PC-9 (cell line): ENCODE results near the gene HIGD1A. TPM values are rescaled to one million over a fixed set of nuclear protein-coding genes. Genes with fewer than 3 reads are reported as not detected.

ENCODE experiments used
- BruUV-seq: library from RNA; stranded (reverse); fragments of 400-500 nt; replicated peaks from 2 replicates; lab custom pipeline; 2021; lab: Mats Ljungman, UMichigan
- CTCF ChIA-PET: fragments of 300-600 bp; sonication (Branson Sonifier 250); formaldehyde crosslinking; loops from one replicate; lab custom pipeline; 2022; ENCODE audit warnings: antibody characterized with exemption; lab: Charles Lee
- POLR2A ChIA-PET: fragments of 300-600 bp; sonication (Branson Sonifier 250); formaldehyde crosslinking; loops from one replicate; lab custom pipeline; 2022; ENCODE audit warnings: antibody characterized with exemption; ENCODE audit not compliant: unreplicated experiment; lab: Charles Lee
- DNase-seq, 2 experiments: peaks; one replicate each; pipeline versions ENCODE4 v3.0.0 to v3.0.0-alpha.2; 2015 to 2022; ENCODE audit warnings: mixed read lengths in 1 of 2
- H2AFZ ChIP-seq: fragments of 200-600 bp; sonication (generic); 2 replicates; pipeline ENCODE4 v1.8.1; 2017; ENCODE audit warnings: antibody characterized with exemption
- H3F3A ChIP-seq: fragments of 200-600 bp; sonication (generic); 2 replicates; pipeline ENCODE4 v1.8.1; 2017; ENCODE audit warnings: antibody characterized with exemption, mild to moderate bottlenecking, low read depth; ENCODE audit not compliant: insufficient read depth
- H3K27ac ChIP-seq: fragments of 200-600 bp; sonication (generic); 2 replicates; pipeline ENCODE4 v1.6.1; 2016; ENCODE audit warnings: mixed run types
- H3K27me3 ChIP-seq: fragments of 200-600 bp; sonication (generic); 2 replicates; pipeline ENCODE4 v1.6.1; 2016; ENCODE audit warnings: low read depth, mixed run types; ENCODE audit not compliant: insufficient read depth
- H3K36me3 ChIP-seq: fragments of 200-600 bp; sonication (generic); 2 replicates; pipeline ENCODE4 v1.6.1; 2016; ENCODE audit warnings: low read depth, mixed run types
- H3K4me1 ChIP-seq: fragments of 200-600 bp; sonication (generic); replicated peaks from 2 replicates; pipeline ENCODE4 v1.6.1; 2016; ENCODE audit warnings: mixed run types; ENCODE audit not compliant: insufficient read depth
- H3K4me2 ChIP-seq: fragments of 200-600 bp; sonication (generic); 2 replicates; pipeline ENCODE4 v1.6.1; 2017; ENCODE audit warnings: mixed run types
- H3K4me3 ChIP-seq: fragments of 200-600 bp; sonication (generic); 2 replicates; pipeline ENCODE4 v1.6.1; 2016; ENCODE audit warnings: mixed run types
- H3K79me2 ChIP-seq: fragments of 200-600 bp; sonication (generic); 2 replicates; pipeline ENCODE4 v1.6.1; 2017; ENCODE audit warnings: low read depth, mixed run types
- H3K9me2 ChIP-seq: fragments of 200-600 bp; sonication (generic); 2 replicates; pipeline ENCODE4 v1.8.1; 2017; ENCODE audit warnings: mild to moderate bottlenecking; ENCODE audit not compliant: insufficient read depth
- H3K9me3 ChIP-seq: fragments of 200-600 bp; sonication (generic); 2 replicates; pipeline ENCODE4 v1.8.1; 2016; ENCODE audit warnings: low read depth; ENCODE audit not compliant: insufficient read depth
- H4K20me1 ChIP-seq: fragments of 200-600 bp; sonication (generic); 2 replicates; pipeline ENCODE4 v1.8.1; 2017; ENCODE audit not compliant: insufficient read depth
- EZH2 ChIP-seq: fragments of 200-600 bp; sonication (generic); IDR thresholded peaks from 2 replicates; pipeline ENCODE4 v1.8.0; 2017; ENCODE audit warnings: antibody characterized with exemption, low read depth
- intact Hi-C: fragments of 100-400 bp; cut with micrococcal nuclease; formaldehyde crosslinking; loops from one replicate; pipeline ENCODE4 v1.10.0; 2022; ENCODE audit not compliant: unreplicated experiment
- total RNA-seq: library from RNA; stranded (reverse); gene quantifications from 2 replicates; pipeline ENCODE4 v1.2.3, GENCODE V29; 2021
- TF ChIP-seq, protein P1 (sequence below): fragments of 200-600 bp; sonication (generic); conservative IDR thresholded peaks from 2 replicates; pipeline ENCODE4 v1.6.1; 2017; ENCODE audit warnings: mixed run types, antibody characterized with exemption, mild to moderate bottlenecking, moderate library complexity

HIGD1A gene
- total RNA-seq, 1 experiment from 2014 or later = 69.7 TPM

DNA sequence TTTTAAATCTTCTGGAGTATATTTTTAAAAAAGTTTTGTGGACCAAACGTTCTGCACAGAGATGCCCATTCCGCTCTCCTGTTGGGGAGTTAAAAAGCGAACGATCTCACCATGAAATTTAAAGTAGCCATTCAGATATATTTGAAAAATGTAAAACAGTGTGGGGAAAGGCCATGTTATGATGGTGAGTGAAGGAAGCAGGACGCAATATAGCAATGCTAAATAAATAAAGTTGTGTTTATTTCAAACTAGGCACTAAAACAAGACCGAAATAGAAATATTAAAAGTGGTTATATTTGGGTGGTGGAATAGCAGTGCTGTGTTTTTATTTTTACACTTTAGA is 30.9 kb downstream of the HIGD1A start:
- ChIA-PET CTCF (interaction anchor here (0.6 kb wide), 1 partner anchor 89 kb away, joined by 10 read pairs; no protein-coding TSS in a partner anchor), POLR2A (no interaction called here)
- no peaks in the 10 kb centered on the region for H3K9me2 ChIP-seq
- no peak overlapping the region for H2AFZ ChIP-seq
- H4K20me1 ChIP-seq = no peaks in the 10 kb centered on the region
- 0 out of 2 replicates have a peak, but pooled peaks cover 5% of the 10 kb centered on the region for H3F3A ChIP-seq
- TF ChIP-seq, protein P1, sequence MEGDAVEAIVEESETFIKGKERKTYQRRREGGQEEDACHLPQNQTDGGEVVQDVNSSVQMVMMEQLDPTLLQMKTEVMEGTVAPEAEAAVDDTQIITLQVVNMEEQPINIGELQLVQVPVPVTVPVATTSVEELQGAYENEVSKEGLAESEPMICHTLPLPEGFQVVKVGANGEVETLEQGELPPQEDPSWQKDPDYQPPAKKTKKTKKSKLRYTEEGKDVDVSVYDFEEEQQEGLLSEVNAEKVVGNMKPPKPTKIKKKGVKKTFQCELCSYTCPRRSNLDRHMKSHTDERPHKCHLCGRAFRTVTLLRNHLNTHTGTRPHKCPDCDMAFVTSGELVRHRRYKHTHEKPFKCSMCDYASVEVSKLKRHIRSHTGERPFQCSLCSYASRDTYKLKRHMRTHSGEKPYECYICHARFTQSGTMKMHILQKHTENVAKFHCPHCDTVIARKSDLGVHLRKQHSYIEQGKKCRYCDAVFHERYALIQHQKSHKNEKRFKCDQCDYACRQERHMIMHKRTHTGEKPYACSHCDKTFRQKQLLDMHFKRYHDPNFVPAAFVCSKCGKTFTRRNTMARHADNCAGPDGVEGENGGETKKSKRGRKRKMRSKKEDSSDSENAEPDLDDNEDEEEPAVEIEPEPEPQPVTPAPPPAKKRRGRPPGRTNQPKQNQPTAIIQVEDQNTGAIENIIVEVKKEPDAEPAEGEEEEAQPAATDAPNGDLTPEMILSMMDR = no peak
- TF ChIP-seq EZH2 = no peak
- no peak for DNase-seq
- H3K4me3 ChIP-seq = no peak overlapping the region
- H3K9me3 ChIP-seq = no peaks in the 10 kb centered on the region; the same call in 1 of the 2 replicates
- H3K36me3 ChIP-seq = no peaks in the 10 kb centered on the region; the same call in 1 of the 2 replicates
- no peak overlapping the region for H3K4me2 ChIP-seq
- H3K79me2 ChIP-seq = no peaks in the 10 kb centered on the region
- no peaks in the 10 kb centered on the region for H3K4me1 ChIP-seq
- H3K27me3 ChIP-seq = no peaks in the 10 kb centered on the region
- intact Hi-C loops = no loop called here
- BruUV-seq = no TSS peak
- no peak overlapping the region for H3K27ac ChIP-seq

DNA sequence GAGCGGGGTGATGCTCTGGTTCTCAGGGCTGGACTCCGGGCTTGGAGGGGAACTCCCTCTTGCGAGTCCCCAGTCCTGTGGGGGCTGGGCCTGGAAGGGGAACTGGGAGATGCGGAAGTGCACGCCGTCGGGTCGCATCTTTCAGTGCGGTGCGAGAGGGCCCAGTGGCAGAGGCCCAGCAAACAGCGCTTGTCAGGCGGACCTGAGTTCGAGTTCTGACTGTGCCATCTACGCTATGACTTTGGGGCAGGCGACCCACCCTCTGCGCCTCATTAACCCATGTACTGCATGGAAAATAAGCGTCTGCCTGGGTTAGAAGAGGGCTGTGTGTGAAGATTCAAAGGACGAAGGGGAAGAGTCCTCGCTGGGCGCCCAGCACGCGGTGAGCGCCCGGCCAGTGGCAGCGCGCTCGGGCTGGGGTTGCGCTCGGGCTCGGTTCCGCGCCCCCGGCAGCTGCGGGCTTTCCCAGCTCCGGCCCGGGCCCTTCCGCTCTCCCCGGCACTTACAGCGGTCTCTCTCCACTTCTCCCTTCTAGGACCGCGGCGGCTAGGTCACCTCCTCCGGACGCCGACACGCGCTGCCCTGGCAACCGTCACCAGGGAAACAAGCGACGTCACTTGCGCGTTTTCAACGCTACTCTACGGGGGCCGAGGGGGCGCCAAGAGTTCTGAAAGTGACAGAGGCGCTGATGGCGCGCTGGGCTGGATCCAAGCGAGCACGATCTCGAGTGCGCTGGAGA is 31.5 kb downstream of the HIGD1A start, which contains the start of gene CCDC13:
Gene CCDC13 (minus strand): TSS at position 584 of the 739 bp plus-strand sequence. CDS start 14,908 bp downstream, outside the sequence.
- no TSS peak for BruUV-seq
- Histone ChIP-seq H3K9me3 (no peaks in the 10 kb centered on the region; the same call in 1 of the 2 replicates), H3K4me2 (no peak within 1 kb of the TSS), H3K4me3 (no peak within 1 kb of the TSS), H2AFZ (no peak within 1 kb of the TSS), H4K20me1 (no peaks in the 10 kb centered on the region), H3K27me3 (no peaks in the 10 kb centered on the region), H3F3A (0 out of 2 replicates have a peak, but pooled peaks cover 5% of the 10 kb centered on the region), H3K4me1 (no peaks in the 10 kb centered on the region), H3K27ac (no peak within 1 kb of the TSS), H3K9me2 (no peaks in the 10 kb centered on the region), H3K36me3 (no peaks in the 10 kb centered on the region; the same call in 1 of the 2 replicates), H3K79me2 (no peaks in the 10 kb centered on the region)
- ChIA-PET POLR2A (no interaction called here), CTCF (no interaction called here)
- TF ChIP-seq, protein P1 = no peak
- no peak for TF ChIP-seq EZH2
- no peak for DNase-seq
- intact Hi-C loops = no loop called here

- BruUV-seq = no TSS peak
- Histone ChIP-seq H3K27ac (no peak overlapping the region), H3F3A (0 out of 2 replicates have a peak, but pooled peaks cover 5% of the 10 kb centered on the region), H3K9me2 (no peaks in the 10 kb centered on the region), H3K4me2 (no peak overlapping the region), H3K79me2 (no peaks in the 10 kb centered on the region), H3K4me3 (no peak overlapping the region), H3K36me3 (no peaks in the 10 kb centered on the region), H4K20me1 (no peaks in the 10 kb centered on the region), H2AFZ (no peak overlapping the region), H3K4me1 (no peaks in the 10 kb centered on the region), H3K27me3 (no peaks in the 10 kb centered on the region), H3K9me3 (no peaks in the 10 kb centered on the region; the same call in 1 of the 2 replicates)
- ChIA-PET CTCF (no interaction called here), POLR2A (no interaction called here)
- intact Hi-C loops = no loop called here
- TF ChIP-seq, protein P1 = no peak
- no peak for TF ChIP-seq EZH2
- no peak for DNase-seq
These were observed 33.0 kb downstream of the HIGD1A start for GRCh38 chr3:42771271-42771670.
